Measurements from ENCODE around the gene NUP214. TPM values are rescaled to one million over a fixed set of nuclear protein-coding genes. Genes with fewer than 3 reads are reported as not detected.
A peak's percentile ranks its signal among the peaks of the same experiment; 100 is the strongest.

NUP214 gene
- total RNA-seq, 4 donors from 2014 or later: 27.4 to 78.3 (median 47.4) TPM

DNA sequence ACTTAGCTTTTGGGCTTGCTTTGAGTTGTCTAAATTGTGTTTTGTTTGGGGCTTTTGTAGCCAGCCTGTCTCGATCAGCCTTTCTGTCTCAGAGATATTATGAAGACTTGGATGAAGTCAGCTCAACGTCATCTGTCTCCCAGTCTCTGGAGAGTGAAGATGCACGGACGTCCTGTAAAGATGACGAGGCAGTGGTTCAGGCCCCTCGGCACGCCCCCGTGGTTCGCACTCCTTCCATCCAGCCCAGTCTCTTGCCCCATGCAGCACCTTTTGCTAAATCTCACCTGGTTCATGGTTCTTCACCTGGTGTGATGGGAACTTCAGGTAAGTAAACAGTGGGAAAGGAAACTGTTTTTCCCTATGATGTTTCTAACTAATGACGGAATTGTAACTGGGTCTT, 48.6 kb downstream of the NUP214 start:
- DNase-seq (ENCODE audit: low spot score): no peak
- no peak for TF ChIP-seq CTCF (IDR thresholded peaks at IDR 0.05)
- ATAC-seq (ENCODE audit: low FRiP score): no peak

- TF ChIP-seq CTCF (IDR thresholded peaks at IDR 0.05): no peak
- DNase-seq (ENCODE audit: low spot score): no peak
- ATAC-seq (ENCODE audit: low FRiP score): no peak
These were observed 49.4 kb downstream of the NUP214 start for GRCh38 chr9:131174681-131175239.

DNA sequence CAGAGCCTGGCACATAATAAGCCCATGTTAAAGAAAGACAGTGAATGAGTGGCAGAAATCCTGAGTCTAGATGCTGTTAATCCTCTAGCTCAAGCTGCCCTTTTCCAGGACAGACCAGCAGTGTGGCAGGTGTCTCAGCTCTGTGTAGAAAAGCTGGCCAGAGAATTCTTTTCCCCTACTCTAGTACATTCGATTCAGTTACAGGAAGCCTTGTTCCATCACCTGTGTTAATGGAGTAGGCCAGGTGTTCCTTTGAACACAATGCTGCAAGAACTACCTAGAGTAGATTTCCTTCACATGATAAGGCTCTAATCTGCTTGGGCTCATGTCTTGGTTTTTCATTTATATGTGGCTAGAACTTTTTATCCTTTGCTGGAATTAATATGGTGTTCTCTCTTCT, 52.5 kb downstream of the NUP214 start:
- DNase-seq (ENCODE audit: low spot score): no peak
- no peak for TF ChIP-seq CTCF (IDR thresholded peaks at IDR 0.05)
- no peak for ATAC-seq (ENCODE audit: low FRiP score)

- ATAC-seq (ENCODE audit: low FRiP score): no peak
- peak in 2 of 3 donors; percentile 38 to 65 for TF ChIP-seq CTCF (IDR thresholded peaks at IDR 0.05)
- no peak for DNase-seq (ENCODE audit: low spot score)
These were observed 53.0 kb downstream of the NUP214 start for GRCh38 chr9:131178382-131178781.

- DNase-seq (ENCODE audit: low spot score) (no peak), ATAC-seq (ENCODE audit: low FRiP score) (no peak)
- no peak for TF ChIP-seq CTCF (IDR thresholded peaks at IDR 0.05)
These were observed 53.5 kb downstream of the NUP214 start for GRCh38 chr9:131178926-131179325.

- no peak for DNase-seq (ENCODE audit: low spot score)
- ATAC-seq (ENCODE audit: low FRiP score): no peak
- no peak for TF ChIP-seq CTCF (IDR thresholded peaks at IDR 0.05)
These were observed 54.3 kb downstream of the NUP214 start for GRCh38 chr9:131179561-131180219.

DNA sequence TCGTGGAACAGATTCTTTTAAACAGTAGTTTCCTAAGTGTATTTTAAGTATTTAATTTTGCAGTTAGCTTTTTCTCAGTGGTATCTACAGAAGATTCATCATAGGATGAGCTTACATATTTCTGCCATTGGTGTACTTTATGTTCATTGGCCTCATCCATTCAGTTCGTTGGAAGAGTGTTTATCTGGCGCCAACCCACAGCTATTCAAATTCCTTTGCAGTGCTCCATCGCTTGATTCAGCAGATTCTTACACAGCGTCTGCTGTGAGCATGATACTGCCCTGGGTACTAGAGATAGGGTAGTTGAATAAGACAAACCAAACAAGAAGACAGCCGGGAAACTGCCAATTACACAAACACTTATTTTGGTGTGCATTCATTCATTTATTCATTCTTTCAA, 55.1 kb downstream of the NUP214 start:
- ATAC-seq (ENCODE audit: low FRiP score) (no peak), DNase-seq (ENCODE audit: low spot score) (no peak)
- TF ChIP-seq CTCF (IDR thresholded peaks at IDR 0.05): no peak
